Measurements from ENCODE around the gene STRADB. TPM values are rescaled to one million over a fixed set of nuclear protein-coding genes. Genes with fewer than 3 reads are reported as not detected.

The STRADB gene
- total RNA-seq, 1 donor from 2014 or later, result 24.5 TPM

- DNase-seq (no peak), ATAC-seq (no peak)
- TF ChIP-seq CTCF (IDR thresholded peaks at IDR 0.05), result no peak
- intact Hi-C loops (cut with DNase I), result no loop called here
- Histone ChIP-seq H3K27me3 (ENCODE audit: low read depth) (no peaks in the 10 kb centered on the region), H3K4me1 (no peaks in the 10 kb centered on the region), H3K27ac (no peak overlapping the region), H3K9me3 (no peaks in the 10 kb centered on the region), H3K36me3 (no peaks in the 10 kb centered on the region), H3K4me3 (no peak overlapping the region)
Observed at GRCh38 chr2:201513271-201513670, 61.7 kb downstream of the STRADB start.

- TF ChIP-seq CTCF (IDR thresholded peaks at IDR 0.05), result no peak
- ATAC-seq, result no peak
- Histone ChIP-seq H3K27ac (no peak overlapping the region), H3K27me3 (ENCODE audit: low read depth) (no peaks in the 10 kb centered on the region), H3K36me3 (no peaks in the 10 kb centered on the region), H3K4me1 (no peaks in the 10 kb centered on the region), H3K4me3 (no peak overlapping the region), H3K9me3 (no peaks in the 10 kb centered on the region)
- no peak for DNase-seq
- intact Hi-C loops (cut with DNase I), result no loop called here
Observed at GRCh38 chr2:201515573-201516246, 64.2 kb downstream of the STRADB start.

- intact Hi-C loops (cut with DNase I), result no loop called here
- Histone ChIP-seq H3K36me3 (no peaks in the 10 kb centered on the region), H3K9me3 (no peaks in the 10 kb centered on the region), H3K27me3 (ENCODE audit: low read depth) (no peaks in the 10 kb centered on the region), H3K27ac (no peak overlapping the region), H3K4me3 (no peak overlapping the region), H3K4me1 (no peaks in the 10 kb centered on the region)
- DNase-seq (no peak), ATAC-seq (no peak)
- no peak for TF ChIP-seq CTCF (IDR thresholded peaks at IDR 0.05)
Observed at GRCh38 chr2:201517094-201517493, 65.6 kb downstream of the STRADB start.

GRCh38 chr2:201520201-201520600, 68.7 kb downstream of the STRADB start:
- DNase-seq (no peak), ATAC-seq (no peak)
- Histone ChIP-seq H3K4me1 (no peaks in the 10 kb centered on the region), H3K27ac (no peak overlapping the region), H3K4me3 (no peak overlapping the region), H3K9me3 (no peaks in the 10 kb centered on the region), H3K27me3 (ENCODE audit: low read depth) (no peaks in the 10 kb centered on the region), H3K36me3 (no peaks in the 10 kb centered on the region)
- intact Hi-C loops (cut with DNase I), result no loop called here
- TF ChIP-seq CTCF (IDR thresholded peaks at IDR 0.05), result no peak

- H3K27ac ChIP-seq, result no peak overlapping the region
- H3K9me3 ChIP-seq, result no peaks in the 10 kb centered on the region
- no peaks in the 10 kb centered on the region for H3K4me1 ChIP-seq
- no peaks in the 10 kb centered on the region for H3K27me3 ChIP-seq (ENCODE audit: low read depth)
- no peaks in the 10 kb centered on the region for H3K36me3 ChIP-seq
- intact Hi-C loops (cut with DNase I), result no loop called here
- no peak overlapping the region for H3K4me3 ChIP-seq
- no peak for TF ChIP-seq CTCF (IDR thresholded peaks at IDR 0.05)
- DNase-seq (no peak), ATAC-seq (no peak)
Observed at GRCh38 chr2:201522965-201523364, 71.4 kb downstream of the STRADB start.
